T-helper 9 cell (primary cell): ENCODE measurements around the gene HEXA.

Source experiments
- DNase-seq: peaks from one replicate; pipeline ENCODE4 v3.0.0-alpha.2; 2020

The HEXA gene

DNA sequence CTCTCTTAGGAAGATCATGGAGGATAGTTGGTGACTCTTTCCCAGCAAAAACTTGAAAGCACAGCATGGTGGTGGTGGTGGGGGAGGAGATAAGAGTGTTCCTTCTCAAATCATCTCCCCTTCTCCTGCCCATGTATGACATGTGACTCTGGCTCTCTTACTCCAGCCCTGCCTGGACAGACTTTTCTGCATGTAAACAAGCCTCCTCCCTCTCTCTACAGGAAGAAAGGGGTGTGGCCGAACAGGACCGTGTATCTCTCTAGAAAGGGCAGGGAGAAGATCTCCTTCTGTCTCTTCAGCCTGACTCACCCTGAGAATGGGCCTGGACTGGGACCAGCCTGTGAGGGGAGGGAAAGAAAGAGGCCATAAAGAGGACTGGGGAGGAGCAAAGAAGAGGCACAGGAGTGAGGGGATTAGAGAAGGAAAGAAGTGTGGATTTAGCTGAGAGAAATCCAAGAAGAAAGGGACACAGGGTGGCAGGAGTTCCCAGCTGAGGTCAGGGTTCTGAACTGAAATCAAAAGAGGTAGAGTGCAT lies 57.3 kb downstream of the HEXA start:
- DNase-seq = no peak

DNA sequence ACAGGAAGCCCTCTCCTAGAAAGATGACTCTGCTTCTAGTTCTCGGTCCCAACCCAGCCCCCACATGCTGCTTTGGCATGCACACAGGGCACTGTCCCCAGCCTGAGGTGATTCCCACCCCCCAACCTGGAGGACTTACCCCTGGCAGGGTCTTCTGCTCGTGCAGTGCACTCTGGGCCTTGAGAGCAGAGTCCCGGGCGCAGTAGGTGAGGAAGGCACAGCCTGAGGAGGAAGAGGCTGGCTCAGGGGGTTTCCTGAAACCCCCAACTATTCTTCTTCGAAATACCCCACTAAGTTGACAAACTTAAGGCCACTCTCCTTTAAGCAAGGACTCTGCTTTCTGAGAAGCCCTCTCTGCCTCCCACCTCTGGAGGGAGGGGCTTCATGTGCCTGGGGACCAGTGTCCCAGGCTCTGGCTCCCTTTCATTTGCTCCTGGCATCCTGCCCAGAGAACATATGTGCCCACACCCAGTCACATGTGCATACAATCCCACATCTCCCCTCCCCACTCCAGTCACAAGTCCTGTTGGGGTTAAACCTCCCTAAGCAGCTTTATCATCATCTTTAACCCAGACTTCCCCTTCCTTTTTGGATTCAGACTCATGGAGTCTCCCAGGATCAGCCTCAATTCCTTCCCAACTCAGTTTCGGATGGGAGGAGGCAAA lies 60.0 kb downstream of the HEXA start:
- DNase-seq = no peak

GRCh38 chr15:72313881-72314280 lies 61.9 kb downstream of the HEXA start:
- DNase-seq = no peak

GRCh38 chr15:72313448-72313840 lies 62.4 kb downstream of the HEXA start:
- DNase-seq = no peak

GRCh38 chr15:72312605-72313447 lies 63.0 kb downstream of the HEXA start:
- peak; percentile 41 for DNase-seq

DNA sequence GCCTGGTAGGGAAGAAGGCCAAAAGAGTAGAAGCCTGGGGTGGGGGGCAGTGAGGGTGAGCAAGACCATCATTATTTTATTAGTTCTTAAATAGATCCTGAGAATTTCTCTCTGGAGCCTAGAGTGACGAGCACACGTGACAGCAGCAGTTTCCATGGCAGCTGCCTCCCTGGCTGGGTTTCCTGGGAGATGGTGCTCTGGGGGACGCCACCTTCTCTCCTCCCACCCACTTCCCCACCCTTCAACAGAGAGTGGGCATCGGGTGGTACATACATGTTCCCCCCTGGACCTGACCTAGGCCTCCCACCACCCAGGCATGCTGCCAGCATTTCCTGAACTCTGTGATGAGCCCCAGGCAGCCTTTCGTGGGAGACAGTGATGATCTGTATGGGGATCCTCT lies 68.8 kb downstream of the HEXA start:
- DNase-seq = no peak

- peak; percentile 22 for DNase-seq
Observed at GRCh38 chr15:72306211-72306785, 69.5 kb downstream of the HEXA start.

GRCh38 chr15:72304596-72304995 lies 71.2 kb downstream of the HEXA start:
- DNase-seq = no peak

DNA sequence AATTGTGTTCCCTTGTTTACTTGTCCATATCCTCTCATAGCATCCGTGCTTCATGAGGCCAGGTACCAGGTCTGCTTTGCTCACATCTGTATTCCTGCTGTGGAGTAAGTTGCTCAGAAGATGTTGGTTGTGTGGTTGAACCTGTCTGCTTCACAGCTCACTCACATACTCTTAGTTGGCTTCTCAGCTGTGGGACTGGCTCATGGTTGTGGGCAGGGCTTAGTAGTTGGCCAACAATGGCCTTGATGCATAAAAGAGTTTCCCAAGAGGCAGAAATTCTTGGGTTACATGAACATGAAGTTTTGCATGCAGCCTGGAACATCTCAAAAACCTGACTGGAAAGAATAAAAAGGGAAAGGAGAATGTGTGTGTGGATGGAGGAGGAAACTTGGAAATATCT lies 72.9 kb downstream of the HEXA start:
- DNase-seq = no peak
